ENCODE measurements around the gene EPB41L2.

EPB41L2 gene

DNA sequence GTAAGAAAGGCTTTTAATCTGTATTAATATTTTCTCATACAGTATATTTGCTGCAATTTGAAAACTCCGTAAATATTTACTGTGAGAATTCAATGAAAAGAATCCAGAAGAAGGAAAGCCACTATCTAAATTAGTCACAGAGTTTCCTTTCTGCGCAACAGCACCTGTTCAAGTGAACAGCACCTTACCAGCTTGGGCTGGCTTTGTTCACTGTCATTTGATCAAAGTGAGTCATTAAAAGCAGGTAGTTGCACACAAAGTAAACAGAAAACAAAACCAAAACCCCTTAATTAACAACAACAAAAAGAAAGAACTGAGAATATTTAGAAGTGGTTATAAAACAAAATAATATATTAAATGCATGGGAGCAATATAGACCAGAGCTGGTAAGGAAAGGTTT lies 223.0 kb downstream of the EPB41L2 start:
- no peak for DNase-seq (ENCODE audit: low spot score)
- TF ChIP-seq, protein P1, sequence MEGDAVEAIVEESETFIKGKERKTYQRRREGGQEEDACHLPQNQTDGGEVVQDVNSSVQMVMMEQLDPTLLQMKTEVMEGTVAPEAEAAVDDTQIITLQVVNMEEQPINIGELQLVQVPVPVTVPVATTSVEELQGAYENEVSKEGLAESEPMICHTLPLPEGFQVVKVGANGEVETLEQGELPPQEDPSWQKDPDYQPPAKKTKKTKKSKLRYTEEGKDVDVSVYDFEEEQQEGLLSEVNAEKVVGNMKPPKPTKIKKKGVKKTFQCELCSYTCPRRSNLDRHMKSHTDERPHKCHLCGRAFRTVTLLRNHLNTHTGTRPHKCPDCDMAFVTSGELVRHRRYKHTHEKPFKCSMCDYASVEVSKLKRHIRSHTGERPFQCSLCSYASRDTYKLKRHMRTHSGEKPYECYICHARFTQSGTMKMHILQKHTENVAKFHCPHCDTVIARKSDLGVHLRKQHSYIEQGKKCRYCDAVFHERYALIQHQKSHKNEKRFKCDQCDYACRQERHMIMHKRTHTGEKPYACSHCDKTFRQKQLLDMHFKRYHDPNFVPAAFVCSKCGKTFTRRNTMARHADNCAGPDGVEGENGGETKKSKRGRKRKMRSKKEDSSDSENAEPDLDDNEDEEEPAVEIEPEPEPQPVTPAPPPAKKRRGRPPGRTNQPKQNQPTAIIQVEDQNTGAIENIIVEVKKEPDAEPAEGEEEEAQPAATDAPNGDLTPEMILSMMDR (IDR thresholded peaks at IDR 0.05; ENCODE audit: borderline replicate concordance, control extremely low read depth, extremely low read depth, insufficient read depth, missing control alignments): no peak
- in situ Hi-C loops (cut with MboI; ENCODE audit: low sequenced_read_pairs, unreplicated experiment): no loop called here

DNA sequence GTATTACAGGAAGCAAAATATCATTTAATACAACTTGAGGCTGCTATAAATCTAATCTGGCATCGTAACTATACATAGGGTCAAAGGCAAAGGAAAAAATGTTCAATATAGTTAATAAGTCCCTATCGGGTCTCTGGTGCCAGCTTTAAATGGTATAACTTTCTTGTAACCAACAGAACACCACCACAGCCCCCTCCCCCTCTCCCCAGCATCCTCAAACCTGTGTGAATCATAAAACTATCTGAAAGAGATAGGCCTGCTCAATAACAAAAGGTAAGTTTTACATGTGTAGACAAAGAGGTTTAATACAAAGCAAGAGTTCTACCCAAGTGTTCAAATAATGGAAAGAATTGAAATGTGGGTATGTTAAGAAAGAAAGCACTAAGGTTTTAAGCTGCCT lies 223.7 kb downstream of the EPB41L2 start:
- in situ Hi-C loops (cut with MboI; ENCODE audit: low sequenced_read_pairs, unreplicated experiment): no loop called here
- TF ChIP-seq, protein P1 (IDR thresholded peaks at IDR 0.05; ENCODE audit: borderline replicate concordance, control extremely low read depth, extremely low read depth, insufficient read depth, missing control alignments): no peak
- DNase-seq (ENCODE audit: low spot score): no peak

DNA sequence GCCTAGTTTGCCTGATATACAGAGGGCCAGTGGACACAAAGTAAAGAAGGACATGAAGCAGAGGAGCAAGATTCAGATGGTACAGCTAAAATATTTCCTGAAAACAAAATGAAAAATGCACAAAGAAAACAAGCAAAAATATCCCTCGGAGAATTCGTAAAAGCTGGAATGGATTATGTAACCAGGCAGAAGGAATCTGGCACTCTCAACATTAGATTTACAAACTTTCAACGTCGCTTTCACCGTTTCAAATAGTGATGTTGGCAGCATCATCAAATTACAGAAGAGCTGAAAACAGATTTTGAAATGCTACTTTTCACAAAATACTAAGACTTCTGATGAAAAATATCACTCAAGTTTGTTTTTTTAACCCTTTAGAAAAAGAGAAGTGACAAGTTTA lies 224.1 kb downstream of the EPB41L2 start:
- DNase-seq (ENCODE audit: low spot score): no peak
- TF ChIP-seq, protein P1 (IDR thresholded peaks at IDR 0.05; ENCODE audit: borderline replicate concordance, control extremely low read depth, extremely low read depth, insufficient read depth, missing control alignments): no peak
- in situ Hi-C loops (cut with MboI; ENCODE audit: low sequenced_read_pairs, unreplicated experiment): no loop called here

DNA sequence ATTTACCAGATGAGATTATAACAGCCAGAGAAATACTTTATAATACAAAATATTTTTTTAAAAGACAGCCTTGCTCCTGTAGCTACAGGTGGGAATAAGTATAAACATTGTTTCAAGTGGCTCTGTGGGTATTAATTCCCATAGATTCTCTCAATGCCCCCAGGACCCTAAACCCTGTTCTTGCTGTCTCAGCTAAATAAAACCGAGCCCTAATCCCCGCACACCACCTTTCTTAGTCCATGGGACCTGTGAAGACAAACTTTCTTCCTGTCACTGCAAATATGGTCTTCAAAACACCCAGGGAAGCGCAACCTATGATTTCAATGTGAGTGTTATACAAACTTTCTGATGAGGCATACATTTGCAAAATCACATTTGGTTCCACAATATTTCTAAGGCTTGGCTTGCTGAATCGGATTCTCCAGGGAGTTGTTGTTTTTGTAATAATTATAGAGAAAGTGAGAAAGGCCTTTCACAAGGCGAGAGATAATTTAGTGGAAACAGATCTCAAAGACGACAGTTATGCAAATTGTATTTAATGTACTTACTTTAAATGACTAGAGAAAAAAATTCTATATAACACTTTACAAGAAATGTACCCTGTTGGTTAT lies 224.7 kb downstream of the EPB41L2 start:
- TF ChIP-seq, protein P1 (IDR thresholded peaks at IDR 0.05; ENCODE audit: borderline replicate concordance, control extremely low read depth, extremely low read depth, insufficient read depth, missing control alignments): no peak
- no peak for DNase-seq (ENCODE audit: low spot score)
- in situ Hi-C loops (cut with MboI; ENCODE audit: low sequenced_read_pairs, unreplicated experiment): no loop called here

DNA sequence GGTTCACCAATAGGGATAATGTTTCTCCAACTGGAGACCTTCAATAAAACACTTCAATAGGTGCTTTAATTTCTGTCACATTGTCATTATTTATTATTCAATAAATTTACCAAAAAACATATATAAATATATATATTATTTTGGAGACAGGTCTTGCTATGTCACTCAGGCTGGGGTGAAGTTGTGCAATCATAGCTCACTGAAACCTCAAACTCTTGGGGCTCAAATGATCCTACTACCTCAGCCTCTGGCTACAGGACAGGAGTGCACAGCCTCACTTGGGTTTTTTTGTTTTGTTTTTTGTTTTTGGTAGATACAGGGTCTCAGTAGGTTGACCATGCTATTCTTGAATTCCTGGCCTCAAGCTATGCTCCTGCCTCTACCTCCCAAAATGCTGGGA lies 226.0 kb downstream of the EPB41L2 start:
- DNase-seq (ENCODE audit: low spot score): no peak
- in situ Hi-C loops (cut with MboI; ENCODE audit: low sequenced_read_pairs, unreplicated experiment): no loop called here
- TF ChIP-seq, protein P1 (IDR thresholded peaks at IDR 0.05; ENCODE audit: borderline replicate concordance, control extremely low read depth, extremely low read depth, insufficient read depth, missing control alignments): no peak

DNA sequence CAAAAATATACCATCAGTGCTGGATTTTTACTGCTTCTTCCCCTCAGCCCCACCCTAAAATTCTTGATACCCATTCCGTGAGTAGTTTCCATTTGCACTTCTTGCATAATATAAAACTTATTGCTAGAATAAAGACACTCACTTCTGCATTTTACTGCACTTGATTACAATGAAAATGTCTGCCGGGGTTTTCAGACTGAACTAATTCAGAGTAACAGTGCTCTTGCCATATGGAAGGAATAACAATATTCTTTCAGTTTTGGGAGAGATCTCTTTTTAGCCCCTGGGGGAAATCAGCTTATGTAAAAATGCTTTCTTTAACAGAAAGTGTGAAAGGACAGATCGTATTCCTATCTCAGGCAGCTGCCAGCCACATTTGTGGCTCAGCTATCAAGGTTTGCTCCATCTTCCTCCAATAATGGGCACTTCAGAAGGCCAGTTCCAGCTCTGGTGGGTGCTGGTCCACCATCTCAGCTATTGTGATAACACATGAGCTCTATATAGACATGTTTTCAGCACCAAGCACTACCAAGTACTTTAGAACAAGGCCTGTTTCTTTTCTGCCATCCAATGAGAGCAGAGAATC lies 226.9 kb downstream of the EPB41L2 start:
- TF ChIP-seq, protein P1 (IDR thresholded peaks at IDR 0.05; ENCODE audit: borderline replicate concordance, control extremely low read depth, extremely low read depth, insufficient read depth, missing control alignments): no peak
- in situ Hi-C loops (cut with MboI; ENCODE audit: low sequenced_read_pairs, unreplicated experiment): no loop called here

More for the DNA sequence above, 226.9 kb downstream of the EPB41L2 start:
- no peak for DNase-seq (ENCODE audit: low spot score)

Data from GM13976 (cell line).